ENCODE data around the gene AXIN1. TPM values are rescaled to one million over a fixed set of nuclear protein-coding genes. Genes with fewer than 3 reads are reported as not detected.

AXIN1 gene
- total RNA-seq, 1 donor from 2014 or later, result 16.4 TPM

DNA sequence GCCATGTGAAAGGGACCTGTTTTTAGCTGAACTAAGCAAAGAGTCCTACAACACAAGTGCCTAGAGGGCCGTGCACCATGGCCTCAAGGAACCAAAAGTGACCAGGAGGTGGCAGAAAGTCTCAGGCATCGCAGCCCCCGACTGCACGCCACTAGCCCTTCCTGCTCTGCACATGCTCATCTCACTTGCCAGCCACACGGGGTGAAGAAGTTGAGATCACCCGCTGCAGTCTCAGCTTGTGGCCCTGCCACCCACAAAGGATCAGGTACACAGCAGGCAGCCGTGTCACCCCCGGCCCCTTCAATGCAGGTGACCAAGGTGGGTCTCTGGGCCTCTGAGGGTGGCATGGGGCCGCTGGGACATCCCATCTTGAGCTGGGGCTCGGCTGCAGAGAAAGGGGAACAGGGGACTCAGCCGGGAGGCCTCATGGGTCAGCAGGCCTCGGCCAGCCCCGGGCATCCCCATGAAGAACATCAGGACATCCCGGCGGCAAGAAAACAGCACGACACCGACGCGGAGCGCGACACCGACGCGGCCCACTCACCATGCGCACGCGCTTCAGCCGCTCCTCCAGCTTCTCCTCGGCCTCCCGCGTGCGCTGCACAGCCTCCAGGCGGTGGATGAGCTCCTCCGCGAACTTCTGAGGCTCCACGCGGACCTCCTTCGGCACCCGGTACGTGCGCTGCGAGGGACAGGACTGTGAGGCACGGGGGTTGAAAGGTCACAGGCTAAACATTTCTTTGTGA, 48.6 kb downstream of the AXIN1 start:
- H3K9me3 Mint-ChIP-seq (ENCODE audit: unreplicated experiment), result no peaks in the 10 kb centered on the region
- TF ChIP-seq CTCF (IDR thresholded peaks at IDR 0.05; ENCODE audit: partially characterized antibody, unreplicated experiment), result no peak
- peaks cover 2% of the 10 kb centered on the region for H3K27me3 Mint-ChIP-seq (ENCODE audit: unreplicated experiment)
- DNase-seq, result no peak
- H3K4me1 Mint-ChIP-seq (ENCODE audit: low read depth, unreplicated experiment), result peaks cover 9% of the 10 kb centered on the region
- no peak overlapping the region for H3K27ac Mint-ChIP-seq (ENCODE audit: unreplicated experiment)
- no peaks in the 10 kb centered on the region for H3K36me3 Mint-ChIP-seq (ENCODE audit: unreplicated experiment)
- H3K4me3 Mint-ChIP-seq (ENCODE audit: unreplicated experiment), result no peak overlapping the region

DNA sequence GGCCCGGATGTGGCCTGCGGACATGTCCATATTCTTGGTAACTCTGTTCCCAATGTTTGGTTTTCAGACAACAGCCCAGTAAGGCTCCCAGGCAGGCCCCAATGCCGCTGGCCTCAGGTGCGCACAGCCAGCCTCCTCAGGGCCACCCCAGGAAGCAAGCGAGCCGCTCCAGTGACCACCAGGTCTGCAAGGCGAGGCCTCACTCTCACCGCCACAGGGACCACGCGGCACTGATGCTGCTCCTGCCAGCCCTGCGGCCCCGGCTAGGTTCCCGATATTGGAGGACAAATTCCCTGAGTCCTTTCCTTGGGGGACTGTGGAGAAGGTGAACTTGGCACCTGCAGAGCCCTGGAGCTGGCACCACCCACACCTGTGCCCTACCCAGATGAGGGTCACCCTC, 50.6 kb downstream of the AXIN1 start:
- Mint-ChIP-seq H3K27ac (ENCODE audit: unreplicated experiment) (no peak overlapping the region), H3K4me1 (ENCODE audit: low read depth, unreplicated experiment) (peaks cover 9% of the 10 kb centered on the region), H3K4me3 (ENCODE audit: unreplicated experiment) (no peak overlapping the region), H3K9me3 (ENCODE audit: unreplicated experiment) (no peaks in the 10 kb centered on the region), H3K36me3 (ENCODE audit: unreplicated experiment) (no peaks in the 10 kb centered on the region), H3K27me3 (ENCODE audit: unreplicated experiment) (peaks cover 2% of the 10 kb centered on the region)
- no peak for DNase-seq
- no peak for TF ChIP-seq CTCF (IDR thresholded peaks at IDR 0.05; ENCODE audit: partially characterized antibody, unreplicated experiment)

DNA sequence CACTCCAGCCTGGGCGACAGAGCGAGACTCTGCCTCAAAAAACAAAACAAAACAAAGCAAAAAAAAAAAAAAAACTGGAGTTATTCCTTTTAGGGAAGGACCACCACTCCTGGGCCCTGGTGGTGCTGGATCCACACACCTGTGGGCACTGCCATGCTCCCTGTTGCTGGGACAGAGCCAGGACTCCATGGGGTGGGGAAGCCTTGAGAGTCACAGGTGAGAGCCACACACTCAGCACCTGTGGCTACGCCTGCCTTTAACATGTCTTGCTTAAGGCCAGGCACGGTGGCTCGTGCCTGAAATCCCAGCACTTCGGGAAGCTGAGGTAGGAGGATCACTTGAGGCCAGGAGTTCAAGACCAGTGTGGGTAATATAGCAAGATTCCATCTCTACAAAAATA, 51.3 kb downstream of the AXIN1 start:
- TF ChIP-seq CTCF (IDR thresholded peaks at IDR 0.05; ENCODE audit: partially characterized antibody, unreplicated experiment), result no peak
- no peak for DNase-seq
- Mint-ChIP-seq H3K27me3 (ENCODE audit: unreplicated experiment) (peaks cover 2% of the 10 kb centered on the region), H3K4me1 (ENCODE audit: low read depth, unreplicated experiment) (peaks cover 5% of the 10 kb centered on the region), H3K9me3 (ENCODE audit: unreplicated experiment) (no peaks in the 10 kb centered on the region), H3K4me3 (ENCODE audit: unreplicated experiment) (no peak overlapping the region), H3K36me3 (ENCODE audit: unreplicated experiment) (no peaks in the 10 kb centered on the region), H3K27ac (ENCODE audit: unreplicated experiment) (no peak overlapping the region)

- peaks cover 1% of the 10 kb centered on the region for H3K9me3 Mint-ChIP-seq (ENCODE audit: unreplicated experiment)
- no peaks in the 10 kb centered on the region for H3K4me1 Mint-ChIP-seq (ENCODE audit: low read depth, unreplicated experiment)
- no peak overlapping the region for H3K4me3 Mint-ChIP-seq (ENCODE audit: unreplicated experiment)
- DNase-seq, result no peak
- H3K27me3 Mint-ChIP-seq (ENCODE audit: unreplicated experiment), result no peaks in the 10 kb centered on the region
- H3K36me3 Mint-ChIP-seq (ENCODE audit: unreplicated experiment), result no peaks in the 10 kb centered on the region
- H3K27ac Mint-ChIP-seq (ENCODE audit: unreplicated experiment), result no peak overlapping the region
- no peak for TF ChIP-seq CTCF (IDR thresholded peaks at IDR 0.05; ENCODE audit: partially characterized antibody, unreplicated experiment)
These were observed 54.7 kb downstream of the AXIN1 start for GRCh38 chr16:297832-298231.

DNA sequence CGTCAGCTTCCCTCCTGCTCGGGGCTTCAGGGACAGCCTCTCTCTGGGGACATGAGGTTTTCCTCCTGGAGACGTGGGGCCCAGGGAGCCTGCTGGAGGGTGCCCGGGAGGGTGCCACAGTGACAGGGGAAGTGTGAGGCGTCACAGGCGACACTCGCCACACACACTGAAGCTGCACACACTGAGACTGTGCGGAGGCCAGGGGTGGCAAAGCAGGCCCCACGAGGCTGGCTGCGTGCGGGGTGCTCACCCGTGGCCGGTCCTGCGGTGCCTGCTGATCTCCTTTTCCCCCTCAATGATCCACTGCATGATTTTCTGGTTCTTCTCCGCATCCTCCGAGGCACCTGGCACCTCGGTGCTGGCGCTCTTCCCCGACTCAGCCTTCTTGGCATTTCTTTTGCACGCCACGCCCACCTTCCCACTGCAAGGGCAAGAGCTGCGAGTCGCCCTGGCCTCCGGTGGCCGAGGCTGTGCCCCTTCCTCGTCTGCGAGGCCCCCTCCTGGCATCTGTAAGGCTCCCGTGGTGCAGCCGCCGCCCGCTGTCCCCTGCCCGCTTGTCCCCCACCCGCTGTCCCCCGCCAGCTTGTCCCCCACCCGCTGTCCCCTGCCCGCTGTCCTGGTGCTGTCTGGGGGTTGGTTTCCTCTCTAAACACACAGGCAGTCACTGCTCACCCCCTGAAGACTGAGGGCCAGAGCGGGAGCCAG, 55.6 kb downstream of the AXIN1 start:
- no peaks in the 10 kb centered on the region for H3K4me1 Mint-ChIP-seq (ENCODE audit: low read depth, unreplicated experiment)
- no peak for DNase-seq
- peaks cover 1% of the 10 kb centered on the region for H3K9me3 Mint-ChIP-seq (ENCODE audit: unreplicated experiment)
- H3K4me3 Mint-ChIP-seq (ENCODE audit: unreplicated experiment), result no peak overlapping the region
- no peaks in the 10 kb centered on the region for H3K36me3 Mint-ChIP-seq (ENCODE audit: unreplicated experiment)
- no peak for TF ChIP-seq CTCF (IDR thresholded peaks at IDR 0.05; ENCODE audit: partially characterized antibody, unreplicated experiment)
- no peak overlapping the region for H3K27ac Mint-ChIP-seq (ENCODE audit: unreplicated experiment)
- H3K27me3 Mint-ChIP-seq (ENCODE audit: unreplicated experiment), result no peaks in the 10 kb centered on the region
